GM10248 (cell line): Measurements from ENCODE around the gene SOCS7.

ENCODE experiments used
- CTCF ChIA-PET: fragments of 300-600 bp; sonication (Branson Sonifier 250); formaldehyde crosslinking; extraction: SDS; loops from one replicate; lab custom pipeline; 2021; ENCODE audit warnings: antibody characterized with exemption; lab: Yijun Ruan, JAX
- POLR2A ChIA-PET: fragments of 350-650 bp; sonication (Branson Sonifier 250); formaldehyde crosslinking; extraction: SDS; loops from one replicate; lab custom pipeline; 2020; ENCODE audit warnings: antibody characterized with exemption; lab: Yijun Ruan, JAX
- DNase-seq: peaks from one replicate; pipeline ENCODE4 v3.0.0; 2012; ENCODE audit errors: extremely low spot score
- CTCF ChIP-seq: IDR thresholded peaks from 2 replicates; pipeline ENCODE4 v1.5.1; 2012; ENCODE audit warnings: mild to moderate bottlenecking, low read depth; ENCODE audit errors: extremely low read depth, missing control alignments, control extremely low read depth

The SOCS7 gene

GRCh38 chr17:38322897-38323296, 28.7 kb upstream of the SOCS7 start:
- no peak for TF ChIP-seq CTCF
- DNase-seq = no peak
- POLR2A ChIA-PET = no interaction called here
- CTCF ChIA-PET = interaction anchor here (0.7 to 7.2 kb wide), 8 partner anchors 11 to 165 kb away, joined by 3 to 72 read pairs (median 10); no protein-coding TSS in a partner anchor

DNA sequence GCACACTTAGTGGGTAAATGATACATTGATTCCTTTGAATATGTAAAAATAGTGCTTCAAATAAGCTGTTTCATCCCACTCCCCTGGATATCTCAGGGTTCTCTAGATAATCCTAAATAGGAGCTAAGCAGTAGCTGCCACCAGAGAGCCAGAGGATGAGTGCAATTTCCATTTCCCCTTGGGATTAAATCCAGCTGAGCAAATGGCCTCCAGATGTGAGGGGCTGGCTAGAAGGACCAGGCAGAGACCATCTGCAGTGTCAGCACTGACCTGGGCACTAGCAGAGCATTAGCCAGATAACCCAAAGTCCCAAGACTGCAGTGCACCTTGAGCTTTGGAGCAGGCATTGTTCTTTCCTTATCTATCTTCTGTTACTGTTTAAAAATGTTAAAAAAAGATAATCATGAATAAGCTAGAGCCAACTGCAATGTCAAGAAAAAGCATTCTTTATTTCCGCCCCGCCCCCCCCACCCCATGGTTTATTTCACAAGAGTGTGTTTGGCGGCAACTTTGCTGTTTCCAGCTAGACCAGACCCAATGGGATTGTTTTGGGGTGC, 27.4 kb upstream of the SOCS7 start:
- ChIA-PET CTCF (interaction anchor here (0.7 to 7.2 kb wide), 5 partner anchors 9 to 90 kb away, joined by 3 to 72 read pairs (median 4); no protein-coding TSS in a partner anchor), POLR2A (no interaction called here)
- TF ChIP-seq CTCF = no peak
- no peak for DNase-seq

GRCh38 chr17:38324772-38325171, 26.9 kb upstream of the SOCS7 start:
- ChIA-PET CTCF (interaction anchor here (0.9 to 7.2 kb wide), 4 partner anchors 9 to 90 kb away, joined by 3 to 72 read pairs (median 19); no protein-coding TSS in a partner anchor), POLR2A (no interaction called here)
- no peak for TF ChIP-seq CTCF
- DNase-seq = no peak

GRCh38 chr17:38325221-38325851, 26.3 kb upstream of the SOCS7 start:
- DNase-seq = no peak
- POLR2A ChIA-PET = no interaction called here
- TF ChIP-seq CTCF = no peak
- CTCF ChIA-PET = interaction anchor here (1.1 to 7.2 kb wide), 4 partner anchors 8 to 89 kb away, joined by 4 to 72 read pairs (median 20); no protein-coding TSS in a partner anchor

DNA sequence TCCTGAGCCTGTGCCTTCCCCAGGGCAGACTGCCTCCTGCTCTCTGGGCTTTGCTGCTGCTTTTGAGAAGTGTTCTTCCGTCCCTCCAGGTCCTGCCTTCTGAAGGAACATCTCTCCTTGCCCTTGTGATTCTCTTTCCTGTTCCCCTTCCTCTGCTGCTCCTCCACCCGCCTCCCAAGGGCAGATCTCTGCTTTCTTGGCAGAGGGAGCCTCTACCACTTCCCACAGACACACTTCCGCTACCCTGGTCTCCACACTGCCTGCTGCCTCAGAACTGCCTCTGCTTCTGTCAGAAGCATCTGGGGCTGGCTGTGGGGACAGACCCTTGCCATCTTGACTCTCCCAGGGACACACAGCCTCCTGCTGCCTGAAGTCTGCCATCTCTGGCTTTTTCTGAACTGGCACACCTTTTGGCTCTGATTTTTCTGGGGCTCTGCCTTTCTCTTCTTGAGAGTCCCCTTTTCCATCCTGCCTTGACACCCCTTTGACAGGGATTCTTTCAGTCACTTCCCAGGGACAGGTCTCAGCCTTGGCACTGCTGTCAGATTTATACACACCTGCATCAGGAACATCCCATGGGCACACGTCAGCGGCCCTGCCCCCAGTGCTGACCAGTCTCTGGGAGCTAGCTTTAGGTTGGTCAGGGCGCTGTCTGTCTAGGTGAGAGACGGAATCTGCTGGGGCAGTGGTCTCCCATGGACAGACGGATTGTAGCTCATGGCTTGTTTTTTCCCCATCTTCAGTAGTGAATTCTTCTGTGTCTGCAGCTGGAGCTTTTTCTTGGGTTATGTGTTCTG, 24.4 kb upstream of the SOCS7 start:
- POLR2A ChIA-PET = no interaction called here
- DNase-seq = no peak
- no peak for TF ChIP-seq CTCF
- CTCF ChIA-PET = interaction anchor here (1.0 to 9.8 kb wide), 5 partner anchors 9 to 87 kb away, joined by 3 to 99 read pairs (median 6); partner anchors contain the start of gene SOCS7

DNA sequence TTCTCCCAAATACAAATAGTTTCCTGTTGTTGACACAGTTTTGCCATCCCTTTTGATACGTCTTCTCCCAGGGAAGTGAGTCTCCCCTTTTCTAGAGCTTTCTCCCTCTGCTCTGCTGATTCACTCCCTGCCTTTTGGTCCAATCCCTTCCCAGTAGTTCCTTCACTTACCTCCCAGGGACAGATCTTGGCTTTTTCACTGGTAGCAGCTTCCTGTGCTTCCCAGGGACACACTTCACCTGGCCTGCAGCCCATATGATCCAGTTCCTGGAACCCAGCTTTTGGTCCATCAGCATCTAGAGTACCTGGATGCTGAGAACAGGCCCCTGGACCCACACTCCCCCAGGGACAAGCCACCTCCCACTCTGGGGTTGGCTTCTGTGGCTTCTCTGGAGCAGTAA, 23.7 kb upstream of the SOCS7 start:
- TF ChIP-seq CTCF = no peak
- CTCF ChIA-PET = interaction anchor here (1.0 to 9.8 kb wide), 2 partner anchors 12 to 23 kb away, joined by 3 to 99 read pairs; partner anchors contain the start of gene SOCS7
- POLR2A ChIA-PET = interaction anchor here (0.6 kb wide), 1 partner anchor 48 kb away, joined by 5 read pairs; no protein-coding TSS in a partner anchor
- no peak for DNase-seq
